SK-N-MC (cell line): Measurements from ENCODE around the gene OGFOD3.

Experiments
- EZH2 ChIP-seq: fragments of 200-600 bp; sonication (generic); IDR thresholded peaks from one replicate; pipeline ENCODE4 v1.6.1; 2017; ENCODE audit warnings: antibody characterized with exemption
- FOXP2 ChIP-seq: optimal IDR thresholded peaks from 2 replicates; pipeline ENCODE3; 2011; ENCODE audit warnings: mild to moderate bottlenecking, moderate library complexity; ENCODE audit not compliant: insufficient read depth; ENCODE audit errors: extremely low read length, control extremely low read depth
- POLR2AphosphoS5 ChIP-seq: IDR thresholded peaks from 2 replicates; pipeline ENCODE4 v1.6.1; 2012; ENCODE audit warnings: mild to moderate bottlenecking, low read depth, low read length, borderline replicate concordance

GRCh38 chr17:82424863-82425159 is 6.4 kb upstream of the OGFOD3 start:
- TF ChIP-seq POLR2AphosphoS5 (no peak), FOXP2 (no peak), EZH2 (no peak)
